GM12878 (cell line): ENCODE measurements around the gene FOXP4. TPM values are rescaled to one million over a fixed set of nuclear protein-coding genes. Genes with fewer than 3 reads are reported as not detected.

ENCODE experiments used
- ATAC-seq: fragments of 200-7000 bp; cut with Tn5 transposase; 3 replicates; pipeline ENCODE4 v1.9.1; 2020; ENCODE audit warnings: mild to moderate bottlenecking, moderate library complexity
- BruUV-seq: library from RNA; stranded (reverse); fragments of 400-500 nt; replicated peaks from 2 replicates; lab custom pipeline; 2021; lab: Mats Ljungman, UMichigan
- CTCF ChIA-PET: fragments of 300-600 bp; sonication (Branson Sonifier 250); formaldehyde crosslinking; extraction: SDS; loops from one replicate; lab custom pipeline; 2021; ENCODE audit warnings: inconsistent platforms; lab: Yijun Ruan, JAX
- POLR2A ChIA-PET: fragments of 350-600 bp; formaldehyde crosslinking; extraction: SDS; loops from one replicate; lab custom pipeline; 2021; ENCODE audit warnings: inconsistent platforms; lab: Charles Lee
- RAD21 ChIA-PET: fragments of 300-600 bp; sonication (Branson Sonifier 250); formaldehyde crosslinking; loops from one replicate; lab custom pipeline; 2023; ENCODE audit warnings: antibody characterized with exemption; ENCODE audit not compliant: unreplicated experiment; lab: Charles Lee
- SMC1A ChIA-PET: fragments of 300-600 bp; sonication (Branson Sonifier 250); formaldehyde crosslinking; loops from one replicate; lab custom pipeline; 2023; ENCODE audit not compliant: unreplicated experiment, uncharacterized antibody; lab: Charles Lee
- DNase-seq: peaks from one replicate; pipeline ENCODE4 v3.0.0-alpha.2; 2011; ENCODE audit warnings: low read depth, low spot score
- FAIRE-seq: peaks from 3 replicates; lab custom pipeline; 2011; peaks lifted over from hg19 to GRCh38; lab: Jason Lieb, UNC
- H2AFZ ChIP-seq: 2 replicates; pipeline ENCODE4 v1.6.0; 2011; ENCODE audit warnings: low read depth, low read length, control low read depth; ENCODE audit not compliant: control insufficient read depth
- H3K27ac ChIP-seq: 2 replicates; pipeline ENCODE4 v1.5.1; 2011; ENCODE audit warnings: control low read depth; ENCODE audit not compliant: control insufficient read depth, insufficient read depth
- H3K27me3 ChIP-seq, 2 experiments: replicated peaks in 1 of 2; 2 replicates each; pipeline versions ENCODE4 v1.6.0 to v1.6.1; 2011; ENCODE audit warnings: low read length in 1 of 2; ENCODE audit not compliant: control insufficient read depth in 2 of 2, insufficient read depth in 2 of 2
- H3K36me3 ChIP-seq, 2 experiments: 2 replicates each; pipeline ENCODE4 v1.5.1; 2011; ENCODE audit warnings: low read length in 1 of 2; ENCODE audit not compliant: control insufficient read depth in 2 of 2, insufficient read depth in 2 of 2
- H3K4me1 ChIP-seq: 2 replicates; pipeline ENCODE4 v1.6.1; 2011; ENCODE audit warnings: mild to moderate bottlenecking, low read length, moderate library complexity, mixed read lengths; ENCODE audit not compliant: control insufficient read depth, insufficient read depth
- H3K4me2 ChIP-seq: 2 replicates; pipeline ENCODE4 v1.6.0; 2011; ENCODE audit warnings: control low read depth; ENCODE audit not compliant: control insufficient read depth, insufficient read depth
- H3K4me3 ChIP-seq: fragments of 200-600 bp; sonication (generic); 2 replicates; pipeline ENCODE4 v1.5.1; 2016
- H3K79me2 ChIP-seq: 2 replicates; pipeline ENCODE4 v1.6.0; 2011; ENCODE audit warnings: low read length; ENCODE audit not compliant: control insufficient read depth, insufficient read depth
- H3K9ac ChIP-seq: 2 replicates; pipeline ENCODE4 v1.8.0; 2011; ENCODE audit warnings: low read length, control low read depth, mixed read lengths; ENCODE audit not compliant: control insufficient read depth, insufficient read depth
- H3K9me3 ChIP-seq: replicated peaks from 3 replicates; pipeline ENCODE4 v1.5.1; 2011; ENCODE audit warnings: mild to moderate bottlenecking, low read length; ENCODE audit not compliant: control insufficient read depth, insufficient read depth
- H4K20me1 ChIP-seq: 2 replicates; pipeline ENCODE4 v1.6.0; 2011; ENCODE audit not compliant: control insufficient read depth, insufficient read depth
- BHLHE40 ChIP-seq, 2 experiments: fragments of 450-650 bp in 1 of 2; IDR thresholded peaks; 2 replicates each; pipeline ENCODE4 v1.6.1; 2011 to 2017; ENCODE audit warnings: low read depth in 2 of 2, borderline replicate concordance in 1 of 2, improper control_type of control experiment in 1 of 2, low read length in 1 of 2, mild to moderate bottlenecking in 1 of 2
- ETV6 ChIP-seq, 2 experiments: fragments of 450-650 bp in 1 of 2; IDR thresholded peaks in 1 of 2; conservative IDR thresholded peaks in 1 of 2; 2 replicates each; pipeline ENCODE4 v1.6.1; 2014; ENCODE audit warnings: antibody characterized with exemption in 1 of 2, borderline replicate concordance in 1 of 2, low read depth in 1 of 2, mild to moderate bottlenecking in 1 of 2, moderate library complexity in 1 of 2
- JUND ChIP-seq: IDR thresholded peaks from 2 replicates; pipeline ENCODE4 v1.6.1; 2012; ENCODE audit warnings: low read depth, mild to moderate bottlenecking, low read length, improper control_type of control experiment, moderate library complexity
- NFYA ChIP-seq: IDR thresholded peaks from 2 replicates; pipeline ENCODE4 v1.6.1; 2011; ENCODE audit warnings: low read depth, mild to moderate bottlenecking, low read length, improper control_type of control experiment, borderline replicate concordance
- PKNOX1 ChIP-seq: fragments of 450-650 bp; IDR thresholded peaks from 2 replicates; pipeline ENCODE4 v1.6.1; 2016; ENCODE audit warnings: mild to moderate bottlenecking
- RAD51 ChIP-seq: fragments of 450-650 bp; IDR thresholded peaks from 2 replicates; pipeline ENCODE4 v1.6.1; 2016; ENCODE audit warnings: moderate library complexity, mild to moderate bottlenecking, inconsistent platforms
- SUPT20H ChIP-seq: IDR thresholded peaks from 2 replicates; pipeline ENCODE4 v1.6.1; 2011; ENCODE audit warnings: low read depth, mild to moderate bottlenecking, low read length, moderate library complexity, borderline replicate concordance; ENCODE audit not compliant: control insufficient read depth
- ZBTB33 ChIP-seq: fragments of 450-650 bp; IDR thresholded peaks from 2 replicates; pipeline ENCODE4 v1.6.1; 2017; ENCODE audit warnings: mild to moderate bottlenecking
- WGBS: methylation state at CpG from one replicate; pipeline ENCODE4 v1.1.6; 2016; ENCODE audit warnings: low lambda C conversion rate; ENCODE audit not compliant: insufficient replicate concordance, insufficient coverage; ENCODE audit errors: missing lambda C conversion rate; 5-methylcytosine and 5-hydroxymethylcytosine counted together
- in situ Hi-C: fragments of 300-500 bp; cut with MboI; formaldehyde crosslinking; loops from 9 replicates; pipeline ENCODE4 v1.14.3; 2018; ENCODE audit warnings: mixed read lengths
- intact Hi-C: fragments of 100-400 bp; cut with micrococcal nuclease; formaldehyde crosslinking; loops from one replicate; pipeline ENCODE4 v1.14.2; 2022; ENCODE audit not compliant: unreplicated experiment
- polyA plus RNA-seq, 11 experiments: library from polyadenylated mRNA; depleted of rRNA in 4 of 11; unstranded in 6 of 11; stranded (reverse) in 5 of 11; fragments of >200 nt; fragmentation: Nextera tagmentation in 4 of 11; fragmentation: Illumina TruSeq in 1 of 11; extraction: Ambion mirVana in 4 of 11; extraction: Trizol in 1 of 11; gene quantifications; 1 replicate in 1 of 11; 2 replicates in 10 of 11; pipeline versions ENCODE4 v1.2.1 to v1.2.3, GENCODE V29; 2011 to 2016; ENCODE audit warnings: inconsistent platforms in 2 of 11, missing spikeins in 2 of 11, low read depth in 1 of 11
- total RNA-seq, 4 experiments: library from RNA; depleted of rRNA in 3 of 4; stranded (reverse); fragments of >200 nt in 3 of 4; fragmentation: Illumina TruSeq in 1 of 4; extraction: Trizol in 1 of 4; gene quantifications; 2 replicates each; pipeline versions ENCODE4 v1.2.1 to v1.2.3, GENCODE V29; 2013 to 2021
- TF ChIP-seq, protein P1 (sequence below): fragments of 450-650 bp; formaldehyde crosslinking; IDR thresholded peaks from 2 replicates; pipeline ENCODE4 v1.5.0; 2022; ENCODE audit warnings: mild to moderate bottlenecking, missing genetic modification characterization

FOXP4 gene
- total and polyA plus RNA-seq, 10 of the 15 experiments (the other 5 are each of a cell fraction or from before 2014, with no cell fraction given): 0.31 to 46.1 (median 2.3) TPM

GRCh38 chr6:41630946-41631345, 84.8 kb downstream of the FOXP4 start:
- 22% methylated on average over 8 of the region's 8 CpGs for WGBS
- H3K79me2 ChIP-seq: no peaks in the 10 kb centered on the region
- FAIRE-seq: no peak
- no peak overlapping the region for H3K27ac ChIP-seq
- in situ Hi-C loops: no loop called here
- no peaks in the 10 kb centered on the region for H3K9me3 ChIP-seq
- TF ChIP-seq, protein P1, sequence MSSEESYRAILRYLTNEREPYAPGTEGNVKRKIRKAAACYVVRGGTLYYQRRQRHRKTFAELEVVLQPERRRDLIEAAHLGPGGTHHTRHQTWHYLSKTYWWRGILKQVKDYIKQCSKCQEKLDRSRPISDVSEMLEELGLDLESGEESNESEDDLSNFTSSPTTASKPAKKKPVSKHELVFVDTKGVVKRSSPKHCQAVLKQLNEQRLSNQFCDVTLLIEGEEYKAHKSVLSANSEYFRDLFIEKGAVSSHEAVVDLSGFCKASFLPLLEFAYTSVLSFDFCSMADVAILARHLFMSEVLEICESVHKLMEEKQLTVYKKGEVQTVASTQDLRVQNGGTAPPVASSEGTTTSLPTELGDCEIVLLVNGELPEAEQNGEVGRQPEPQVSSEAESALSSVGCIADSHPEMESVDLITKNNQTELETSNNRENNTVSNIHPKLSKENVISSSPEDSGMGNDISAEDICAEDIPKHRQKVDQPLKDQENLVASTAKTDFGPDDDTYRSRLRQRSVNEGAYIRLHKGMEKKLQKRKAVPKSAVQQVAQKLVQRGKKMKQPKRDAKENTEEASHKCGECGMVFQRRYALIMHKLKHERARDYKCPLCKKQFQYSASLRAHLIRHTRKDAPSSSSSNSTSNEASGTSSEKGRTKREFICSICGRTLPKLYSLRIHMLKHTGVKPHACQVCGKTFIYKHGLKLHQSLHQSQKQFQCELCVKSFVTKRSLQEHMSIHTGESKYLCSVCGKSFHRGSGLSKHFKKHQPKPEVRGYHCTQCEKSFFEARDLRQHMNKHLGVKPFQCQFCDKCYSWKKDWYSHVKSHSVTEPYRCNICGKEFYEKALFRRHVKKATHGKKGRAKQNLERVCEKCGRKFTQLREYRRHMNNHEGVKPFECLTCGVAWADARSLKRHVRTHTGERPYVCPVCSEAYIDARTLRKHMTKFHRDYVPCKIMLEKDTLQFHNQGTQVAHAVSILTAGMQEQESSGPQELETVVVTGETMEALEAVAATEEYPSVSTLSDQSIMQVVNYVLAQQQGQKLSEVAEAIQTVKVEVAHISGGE (CRISPR knock-in tag): no peak
- no peak for TF ChIP-seq NFYA
- TF ChIP-seq JUND: no peak
- TF ChIP-seq RAD51: no peak
- no peak for TF ChIP-seq PKNOX1
- TF ChIP-seq ZBTB33: no peak
- no peak for TF ChIP-seq ETV6 (conservative IDR thresholded peaks at IDR 0.05 in 1 of 2, IDR thresholded peaks at IDR 0.05 in 1 of 2; ENCODE audit: borderline replicate concordance in 1 of 2, low read depth in 1 of 2)
- no peak for TF ChIP-seq SUPT20H
- TF ChIP-seq BHLHE40 (IDR thresholded peaks at IDR 0.05; ENCODE audit: borderline replicate concordance in 1 of 2, low read depth in 2 of 2, low read length in 1 of 2): no peak
- H3K4me2 ChIP-seq: no peak overlapping the region
- ChIA-PET POLR2A (no interaction called here), CTCF (no interaction called here), RAD21 (no interaction called here), SMC1A (interaction anchor here (0.6 kb wide), 1 partner anchor 258 kb away, joined by 3 read pairs; no protein-coding TSS in a partner anchor)
- intact Hi-C loops: no loop called here
- no TSS peak for BruUV-seq
- H4K20me1 ChIP-seq: no peaks in the 10 kb centered on the region
- H3K36me3 ChIP-seq: no peaks in the 10 kb centered on the region
- DNase-seq: no peak
- H3K27me3 ChIP-seq: peaks cover 7 to 8% of the 10 kb centered on the region in 2 experiments; a peak in 2 of 4 replicates
- H3K9ac ChIP-seq: no peak overlapping the region
- H2AFZ ChIP-seq: no peak overlapping the region
- ATAC-seq: no peak
- no peak overlapping the region for H3K4me3 ChIP-seq
- no peaks in the 10 kb centered on the region for H3K4me1 ChIP-seq
